Retinal pigment epithelial cell (primary cell): ENCODE results near the gene STN1.

Experiments
- DNase-seq: peaks from one replicate; pipeline ENCODE4 v3.0.0-alpha.2; 2010; ENCODE audit warnings: low read depth
- H3K4me3 ChIP-seq: 2 replicates; pipeline ENCODE4 v1.5.1; 2011; ENCODE audit warnings: mild to moderate bottlenecking, low read length, control low read depth, moderate library complexity
- TF ChIP-seq, protein P1 (sequence below): conservative IDR thresholded peaks from 2 replicates; pipeline ENCODE4 v1.5.1; 2011; ENCODE audit warnings: low read depth, low read length, control low read depth, inconsistent platforms

Gene STN1

DNA sequence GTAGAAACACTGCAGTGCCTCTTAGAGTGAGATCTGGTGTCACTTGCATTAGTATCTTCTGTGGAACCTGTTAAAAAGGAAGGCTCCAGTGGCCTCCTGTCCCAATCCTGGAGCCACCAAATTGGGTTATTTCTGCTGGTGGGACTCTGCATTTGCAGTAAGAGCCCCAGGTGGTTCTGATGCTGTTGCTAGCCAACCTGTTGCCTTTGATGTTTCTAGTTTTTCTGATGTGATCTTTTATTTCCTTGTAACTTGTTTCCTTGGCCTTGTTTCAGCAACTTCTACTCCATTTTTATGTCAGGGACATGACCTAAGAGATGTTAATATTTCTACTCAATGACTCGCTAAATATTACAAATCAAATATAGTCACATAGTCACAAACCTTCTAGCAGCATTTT lies 12.5 kb upstream of the STN1 start:
- TF ChIP-seq, protein P1, sequence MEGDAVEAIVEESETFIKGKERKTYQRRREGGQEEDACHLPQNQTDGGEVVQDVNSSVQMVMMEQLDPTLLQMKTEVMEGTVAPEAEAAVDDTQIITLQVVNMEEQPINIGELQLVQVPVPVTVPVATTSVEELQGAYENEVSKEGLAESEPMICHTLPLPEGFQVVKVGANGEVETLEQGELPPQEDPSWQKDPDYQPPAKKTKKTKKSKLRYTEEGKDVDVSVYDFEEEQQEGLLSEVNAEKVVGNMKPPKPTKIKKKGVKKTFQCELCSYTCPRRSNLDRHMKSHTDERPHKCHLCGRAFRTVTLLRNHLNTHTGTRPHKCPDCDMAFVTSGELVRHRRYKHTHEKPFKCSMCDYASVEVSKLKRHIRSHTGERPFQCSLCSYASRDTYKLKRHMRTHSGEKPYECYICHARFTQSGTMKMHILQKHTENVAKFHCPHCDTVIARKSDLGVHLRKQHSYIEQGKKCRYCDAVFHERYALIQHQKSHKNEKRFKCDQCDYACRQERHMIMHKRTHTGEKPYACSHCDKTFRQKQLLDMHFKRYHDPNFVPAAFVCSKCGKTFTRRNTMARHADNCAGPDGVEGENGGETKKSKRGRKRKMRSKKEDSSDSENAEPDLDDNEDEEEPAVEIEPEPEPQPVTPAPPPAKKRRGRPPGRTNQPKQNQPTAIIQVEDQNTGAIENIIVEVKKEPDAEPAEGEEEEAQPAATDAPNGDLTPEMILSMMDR, result no peak
- DNase-seq, result no peak
- no peak overlapping the region for H3K4me3 ChIP-seq

DNA sequence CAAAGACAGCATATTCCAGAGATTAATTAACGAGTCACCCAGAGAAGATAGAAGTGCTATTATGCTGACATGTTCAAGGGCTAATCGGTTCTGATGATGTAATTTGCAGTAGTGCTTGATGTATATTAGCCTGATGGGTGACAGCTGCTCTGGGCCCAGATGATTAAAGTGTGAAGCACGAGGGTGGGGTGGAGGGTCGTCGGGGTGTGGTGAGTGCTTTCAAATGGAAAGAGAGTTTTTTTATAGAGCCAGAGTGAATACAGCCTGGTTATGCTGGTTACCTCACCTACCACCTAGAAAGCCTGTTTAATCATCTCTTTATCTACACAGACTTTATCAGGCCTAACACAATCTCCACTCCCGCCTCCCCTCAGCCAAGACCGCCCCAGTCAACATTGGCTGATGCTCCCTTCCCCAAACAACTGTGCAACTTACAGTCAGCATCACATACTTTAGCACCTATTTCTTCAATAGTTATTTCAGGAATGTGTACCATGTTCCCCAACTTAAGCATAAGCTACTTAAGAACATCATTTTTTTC lies 11.5 kb upstream of the STN1 start:
- H3K4me3 ChIP-seq, result no peak overlapping the region
- TF ChIP-seq, protein P1, result no peak
- DNase-seq, result peak; percentile 60

GRCh38 chr10:103928784-103929183 lies 10.8 kb upstream of the STN1 start:
- TF ChIP-seq, protein P1, result no peak
- DNase-seq, result no peak
- H3K4me3 ChIP-seq, result no peak overlapping the region

DNA sequence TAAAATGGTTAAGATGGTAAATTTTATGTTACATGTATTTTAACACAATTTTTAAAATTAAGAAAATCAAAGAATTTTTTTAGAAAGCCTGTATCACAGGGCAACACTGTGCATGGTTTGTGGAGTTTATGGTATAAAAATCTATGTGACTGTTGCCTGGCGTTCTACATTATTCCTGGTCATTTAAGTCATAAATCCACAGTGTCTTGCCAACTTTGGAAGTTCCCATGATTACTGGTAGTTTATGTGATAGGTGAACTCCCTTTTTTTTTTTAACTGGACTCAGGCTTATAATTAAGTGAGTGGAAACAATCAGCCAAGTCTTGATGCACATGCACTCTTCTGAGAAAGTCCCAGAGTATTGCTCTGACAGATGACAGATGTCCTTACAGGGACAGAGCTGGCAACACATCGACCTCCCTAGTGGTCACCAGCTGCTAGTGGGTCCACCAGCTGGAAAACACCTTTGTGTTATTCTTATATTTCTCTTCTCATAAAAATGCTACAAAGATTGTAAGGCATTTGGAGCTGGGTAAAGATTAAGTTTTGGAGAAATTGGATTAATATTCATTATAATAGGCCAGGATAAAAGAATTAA lies 8.8 kb upstream of the STN1 start:
- DNase-seq, result no peak
- H3K4me3 ChIP-seq, result no peak overlapping the region
- TF ChIP-seq, protein P1, result no peak

DNA sequence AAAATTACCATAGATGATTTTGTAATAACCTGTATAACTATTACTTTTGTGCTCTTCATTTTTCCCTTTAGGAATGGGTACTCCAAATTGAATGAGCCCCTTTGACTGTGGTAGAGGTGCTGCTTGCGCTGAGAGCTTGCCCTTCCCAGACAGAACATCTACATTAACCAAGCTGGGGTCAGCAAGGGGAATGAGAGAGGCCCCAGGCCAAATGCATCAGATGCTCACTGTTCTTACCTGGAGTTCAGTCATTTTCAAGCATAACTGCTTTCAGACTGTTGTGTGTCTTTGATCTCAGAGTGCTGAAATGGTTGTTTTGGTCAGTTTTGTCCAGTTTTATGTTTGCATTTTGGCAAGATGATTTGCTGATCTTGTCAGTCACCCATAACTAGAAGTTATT lies 7.6 kb upstream of the STN1 start:
- H3K4me3 ChIP-seq, result no peak overlapping the region
- no peak for DNase-seq
- TF ChIP-seq, protein P1, result no peak

DNA sequence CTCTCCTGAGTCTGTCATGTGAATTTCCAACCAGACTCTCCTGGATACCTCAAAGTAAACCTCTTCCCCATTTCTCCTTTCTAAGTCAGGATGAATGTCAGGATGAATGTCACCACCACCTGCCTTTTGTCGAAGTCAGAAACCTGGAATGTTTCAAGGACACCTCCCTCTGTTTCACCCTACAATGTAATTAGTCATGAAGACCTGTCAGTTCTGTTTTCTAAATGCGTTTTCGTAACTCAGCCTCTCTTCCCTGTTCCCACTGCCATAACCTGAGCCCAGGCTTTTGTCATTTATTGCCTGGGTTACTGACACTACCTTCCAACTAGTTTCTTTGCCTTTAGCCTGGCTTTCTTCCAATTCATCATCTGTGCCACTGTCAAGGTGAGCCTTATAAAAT lies 5.5 kb upstream of the STN1 start:
- TF ChIP-seq, protein P1, result no peak
- H3K4me3 ChIP-seq, result no peak overlapping the region
- no peak for DNase-seq

GRCh38 chr10:103922659-103923058 lies 4.7 kb upstream of the STN1 start:
- DNase-seq, result no peak
- TF ChIP-seq, protein P1, result no peak

More at GRCh38 chr10:103922659-103923058, 4.7 kb upstream of the STN1 start:
- no peak overlapping the region for H3K4me3 ChIP-seq
